Measurements from ENCODE around the gene DCAF12. TPM values are rescaled to one million over a fixed set of nuclear protein-coding genes. Genes with fewer than 3 reads are reported as not detected.

DCAF12 gene
- polyA plus RNA-seq, 1 of the 3 experiments (the other 2 are of a cell fraction): 20.8 TPM

DNA sequence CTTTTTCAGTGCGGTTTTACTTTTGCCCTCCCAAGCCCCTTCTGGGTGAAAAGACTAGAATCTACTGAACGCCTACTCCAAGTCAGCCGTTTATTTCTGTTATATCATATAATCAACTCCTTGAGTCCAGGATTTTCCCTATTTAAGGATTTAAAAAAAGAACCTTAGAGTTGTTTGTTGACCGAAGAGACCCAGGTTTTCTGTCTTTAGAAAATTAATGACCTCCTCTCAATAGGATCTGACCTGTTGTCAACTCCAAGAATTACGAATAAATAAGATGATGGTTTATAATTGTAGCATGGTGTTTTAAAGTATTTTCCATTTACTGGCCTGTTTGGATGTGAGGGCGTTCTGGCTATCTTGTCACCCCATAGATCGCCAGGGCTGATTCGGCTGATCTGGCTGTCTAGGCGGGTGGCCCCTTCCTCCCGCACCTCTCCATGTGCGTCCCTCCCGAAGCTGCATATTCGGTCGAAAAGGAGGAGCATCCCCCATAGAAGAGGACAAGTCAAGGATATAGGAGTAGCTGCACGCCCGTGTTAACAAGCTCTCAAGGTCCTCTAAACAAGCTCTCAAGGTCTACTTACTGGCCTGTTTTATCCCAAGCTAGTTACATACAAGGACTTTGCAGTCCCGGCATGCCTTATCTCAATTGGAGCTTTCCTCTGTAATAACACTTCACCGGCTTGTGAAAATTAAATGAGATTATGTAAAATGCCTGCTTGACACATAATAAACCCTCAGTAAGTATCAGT, 76.7 kb downstream of the DCAF12 start:
- peak overlapping the region; percentile 97 for H2AFZ ChIP-seq (ENCODE audit: low read depth)
- H3K27ac ChIP-seq (ENCODE audit: low read depth in 2 of 2, low read length in 1 of 2): peak overlapping the region; percentile 95 to 96
- 58% methylated on average over 18 of the region's 18 CpGs for WGBS (ENCODE audit: low lambda C conversion rate)
- no peaks in the 10 kb centered on the region for H3K9me3 ChIP-seq
- no peaks in the 10 kb centered on the region for H3K27me3 ChIP-seq (ENCODE audit: insufficient read depth)
- H3K79me2 ChIP-seq (ENCODE audit: insufficient read depth): peaks cover 39% of the 10 kb centered on the region
- CTCF ChIA-PET: interaction anchor here (1.8 kb wide), 1 partner anchor 39 kb away, joined by 4 read pairs; no protein-coding TSS in a partner anchor
- peaks cover 17% of the 10 kb centered on the region; the same call in 1 of the 2 replicates for H4K20me1 ChIP-seq (ENCODE audit: insufficient read depth)
- peak overlapping the region; percentile 96 for H3K4me2 ChIP-seq
- peaks cover 11% of the 10 kb centered on the region in 2 experiments; a peak in 2 of 4 replicates for H3K4me1 ChIP-seq (ENCODE audit: control insufficient read depth in 1 of 2, insufficient read depth in 2 of 2, low read depth in 1 of 2, low read length in 1 of 2)
- POLR2A ChIA-PET: interaction anchor here (1.5 to 2.7 kb wide), 3 partner anchors 17 to 31 kb away, joined by 6 to 8 read pairs (median 6); no protein-coding TSS in a partner anchor
- H3K9ac ChIP-seq: peak overlapping the region; percentile 94
- peaks cover 4% of the 10 kb centered on the region for H3F3A ChIP-seq (replicated peaks; ENCODE audit: insufficient read depth)
- peak overlapping the region; percentile 78 to 99 for H3K4me3 ChIP-seq (ENCODE audit: low read depth in 2 of 2, low read length in 1 of 2)
- no peaks in the 10 kb centered on the region for H3K9me2 ChIP-seq
- H3K36me3 ChIP-seq (replicated peaks in 1 of 2; ENCODE audit: control insufficient read depth in 1 of 2, insufficient read depth in 2 of 2, low read length in 1 of 2): no peaks in the 10 kb centered on the region
- peak; percentile 21 for DNase-seq
- TF ChIP-seq USF1 (IDR thresholded peaks at IDR 0.05; ENCODE audit: borderline replicate concordance, low read depth): no peak
- TF ChIP-seq RAD21 (IDR thresholded peaks at IDR 0.05; ENCODE audit: low read length): no peak
- no peak for TF ChIP-seq RXRA (IDR thresholded peaks at IDR 0.05; ENCODE audit: borderline replicate concordance, low read depth)
- no peak for TF ChIP-seq TCF12 (IDR thresholded peaks at IDR 0.05)
- TF ChIP-seq RCOR1 (IDR thresholded peaks at IDR 0.05; ENCODE audit: low read length): no peak
- TF ChIP-seq SMC3 (IDR thresholded peaks at IDR 0.05; ENCODE audit: low read depth, low read length): no peak
- TF ChIP-seq, protein P1, sequence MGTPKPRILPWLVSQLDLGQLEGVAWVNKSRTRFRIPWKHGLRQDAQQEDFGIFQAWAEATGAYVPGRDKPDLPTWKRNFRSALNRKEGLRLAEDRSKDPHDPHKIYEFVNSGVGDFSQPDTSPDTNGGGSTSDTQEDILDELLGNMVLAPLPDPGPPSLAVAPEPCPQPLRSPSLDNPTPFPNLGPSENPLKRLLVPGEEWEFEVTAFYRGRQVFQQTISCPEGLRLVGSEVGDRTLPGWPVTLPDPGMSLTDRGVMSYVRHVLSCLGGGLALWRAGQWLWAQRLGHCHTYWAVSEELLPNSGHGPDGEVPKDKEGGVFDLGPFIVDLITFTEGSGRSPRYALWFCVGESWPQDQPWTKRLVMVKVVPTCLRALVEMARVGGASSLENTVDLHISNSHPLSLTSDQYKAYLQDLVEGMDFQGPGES (IDR thresholded peaks at IDR 0.05; ENCODE audit: low read depth, low read length): no peak
- TF ChIP-seq NFIC (IDR thresholded peaks at IDR 0.05; ENCODE audit: borderline replicate concordance): no peak

DNA sequence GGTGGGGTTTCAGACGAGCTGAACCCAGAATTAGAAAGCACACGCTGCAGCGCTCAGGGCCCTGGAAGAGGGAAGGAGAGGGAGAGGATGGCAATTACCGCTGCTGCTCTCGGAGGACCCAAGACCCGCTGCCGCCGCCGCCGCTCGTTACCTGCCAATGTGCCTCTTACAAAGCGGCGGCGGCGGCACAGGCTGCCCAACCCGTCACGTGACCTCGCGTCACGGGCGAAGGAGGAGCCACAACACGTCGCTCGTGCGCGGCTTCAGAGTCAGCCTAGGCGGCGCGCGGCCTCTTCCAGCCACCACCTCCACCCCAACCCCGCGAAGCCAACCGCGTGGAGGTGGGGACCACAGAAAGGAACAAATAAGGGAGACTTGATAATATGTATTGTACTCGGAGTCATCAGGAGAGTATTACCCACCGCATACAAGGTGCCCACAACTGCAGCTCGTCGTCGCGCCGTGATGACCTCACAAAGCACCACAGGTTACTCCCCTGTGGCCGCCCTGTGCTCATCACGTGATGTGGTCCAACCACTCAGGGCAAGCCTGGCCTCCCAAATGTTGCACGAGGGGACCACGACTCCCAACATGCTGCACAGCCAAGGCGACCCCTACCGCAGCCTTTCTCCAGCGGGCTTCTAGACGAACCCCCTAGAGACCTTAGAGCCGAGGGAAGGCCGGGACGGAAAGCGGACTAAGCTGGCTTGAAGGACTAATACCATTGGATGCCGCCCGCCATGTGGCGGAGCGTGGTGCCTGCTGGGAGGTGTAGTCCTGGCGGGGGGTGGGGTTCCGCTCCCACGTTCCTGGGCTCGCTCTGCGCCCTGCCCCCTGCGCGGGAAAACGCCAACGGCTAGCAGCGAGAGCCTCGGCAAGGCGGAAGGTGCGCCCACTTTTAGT, 77.5 kb downstream of the DCAF12 start, which contains the start of gene UBAP2:
TSS of gene UBAP2 (minus strand) at position 161 of the 903 bp plus-strand sequence. CDS start 31,739 bp downstream, outside the sequence.
- Histone ChIP-seq H3K27ac (ENCODE audit: low read depth in 2 of 2, low read length in 1 of 2) (peak within 1 kb of the TSS; percentile 95 to 96), H3K27me3 (ENCODE audit: insufficient read depth) (no peaks in the 10 kb centered on the region), H3K36me3 (replicated peaks in 1 of 2; ENCODE audit: control insufficient read depth in 1 of 2, insufficient read depth in 2 of 2, low read length in 1 of 2) (peaks cover 0 to 7% of the 10 kb centered on the region in 2 experiments), H3K4me2 (peak within 1 kb of the TSS; percentile 96), H3K4me3 (ENCODE audit: low read depth in 2 of 2, low read length in 1 of 2) (peak within 1 kb of the TSS; percentile 78 to 99), H3K9me2 (no peaks in the 10 kb centered on the region), H3K79me2 (ENCODE audit: insufficient read depth) (peaks cover 47% of the 10 kb centered on the region), H3K9me3 (no peaks in the 10 kb centered on the region), H2AFZ (ENCODE audit: low read depth) (peak within 1 kb of the TSS; percentile 97), H4K20me1 (ENCODE audit: insufficient read depth) (peaks cover 22% of the 10 kb centered on the region; the same call in 1 of the 2 replicates), H3K9ac (peak within 1 kb of the TSS; percentile 94), H3K4me1 (ENCODE audit: control insufficient read depth in 1 of 2, insufficient read depth in 2 of 2, low read depth in 1 of 2, low read length in 1 of 2) (peaks cover 11% of the 10 kb centered on the region in 2 experiments; a peak in 2 of 4 replicates), H3F3A (replicated peaks; ENCODE audit: insufficient read depth) (peaks cover 4% of the 10 kb centered on the region)
- peak; percentile 95 for DNase-seq
- CTCF ChIA-PET: interaction anchor here (0.9 to 1.8 kb wide), 5 partner anchors 16 to 203 kb away, joined by 3 to 4 read pairs (median 4); no protein-coding TSS in a partner anchor
- under 1% methylated on average over 22 of the region's 70 CpGs for WGBS (ENCODE audit: low lambda C conversion rate)
- POLR2A ChIA-PET: interaction anchor here (0.9 to 2.7 kb wide), 6 partner anchors 16 to 85 kb away, joined by 3 to 8 read pairs (median 5); no protein-coding TSS in a partner anchor
- TF ChIP-seq, protein P1 (IDR thresholded peaks at IDR 0.05; ENCODE audit: low read depth, low read length): no peak
- TF ChIP-seq USF1 (IDR thresholded peaks at IDR 0.05; ENCODE audit: borderline replicate concordance, low read depth) (peak; percentile 93), POLR2AphosphoS5 (IDR thresholded peaks at IDR 0.05; ENCODE audit: low read depth, low read length) (peak; percentile 98), CHD2 (IDR thresholded peaks at IDR 0.05; ENCODE audit: low read length, partially characterized antibody) (peak; percentile 94), FOXJ3 (CRISPR knock-in tag; IDR thresholded peaks at IDR 0.05) (no peak), SMC3 (IDR thresholded peaks at IDR 0.05; ENCODE audit: low read depth, low read length) (no peak), FOXM1 (IDR thresholded peaks at IDR 0.05; ENCODE audit: low read depth) (no peak), PBX3 (IDR thresholded peaks at IDR 0.05) (no peak), YY1 (IDR thresholded peaks at IDR 0.05; ENCODE audit: low read depth) (peak; percentile 83), TEAD4 (IDR thresholded peaks at IDR 0.05; ENCODE audit: borderline replicate concordance, insufficient read depth) (no peak), RAD21 (IDR thresholded peaks at IDR 0.05; ENCODE audit: low read length) (no peak), TCF12 (IDR thresholded peaks at IDR 0.05) (no peak)
- TF ChIP-seq, protein P2, sequence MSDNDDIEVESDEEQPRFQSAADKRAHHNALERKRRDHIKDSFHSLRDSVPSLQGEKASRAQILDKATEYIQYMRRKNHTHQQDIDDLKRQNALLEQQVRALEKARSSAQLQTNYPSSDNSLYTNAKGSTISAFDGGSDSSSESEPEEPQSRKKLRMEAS (IDR thresholded peaks at IDR 0.05; ENCODE audit: low read depth): peak; percentile 97

Measured in SK-N-SH (cell line).